AG09319 (cell line): ENCODE data around the gene SLC25A29.

Experiments
- DNase-seq: peaks from one replicate; pipeline ENCODE4 v3.0.0-alpha.2; 2010; ENCODE audit warnings: low read depth; ENCODE audit errors: extremely low read depth
- CTCF ChIP-seq: IDR thresholded peaks from 2 replicates; pipeline ENCODE4 v1.5.1; 2011; ENCODE audit warnings: low read depth, mild to moderate bottlenecking, inconsistent platforms, low read length, moderate library complexity

The SLC25A29 gene

GRCh38 chr14:100306998-100307765 lies 938 bp upstream of the SLC25A29 start:
- no peak for TF ChIP-seq CTCF
- DNase-seq = no peak

GRCh38 chr14:100305324-100306100 lies 732 bp downstream of the SLC25A29 start:
- no peak for DNase-seq
- no peak for TF ChIP-seq CTCF

- no peak for DNase-seq
- no peak for TF ChIP-seq CTCF
Measured at GRCh38 chr14:100304825-100305323, 1.4 kb downstream of the SLC25A29 start.

- TF ChIP-seq CTCF = no peak
- DNase-seq = no peak
Measured at GRCh38 chr14:100303925-100304324, 2.3 kb downstream of the SLC25A29 start.

GRCh38 chr14:100303179-100303578 lies 3.1 kb downstream of the SLC25A29 start:
- TF ChIP-seq CTCF = peak; percentile 67
- no peak for DNase-seq

GRCh38 chr14:100302616-100303015 lies 3.6 kb downstream of the SLC25A29 start:
- no peak for DNase-seq
- TF ChIP-seq CTCF = no peak

- no peak for DNase-seq
- TF ChIP-seq CTCF = no peak
Measured at GRCh38 chr14:100299238-100299560, 7.0 kb downstream of the SLC25A29 start.
